Cardiac fibroblast (primary cell): ENCODE results near the gene RPS14.

Experiments
- DNase-seq, 2 donors: peaks; one replicate each; pipeline versions ENCODE4 v3.0.0 to v3.0.0-alpha.2; 2010; ENCODE audit warnings: low read depth in 2 of 2
- H3K4me3 ChIP-seq, 2 donors: replicated peaks in 1 of 2; 1 replicate in 1 of 2; 2 replicates in 1 of 2; pipeline ENCODE4 v1.5.1; 2011; ENCODE audit warnings: low read depth in 2 of 2, low read length in 2 of 2, mild to moderate bottlenecking in 2 of 2, moderate library complexity in 1 of 2
- TF ChIP-seq, protein P1 (sequence below): IDR thresholded peaks from one replicate; pipeline ENCODE4 v1.5.1; 2011; ENCODE audit warnings: low read depth, mild to moderate bottlenecking, low read length, inconsistent platforms

RPS14 gene

DNA sequence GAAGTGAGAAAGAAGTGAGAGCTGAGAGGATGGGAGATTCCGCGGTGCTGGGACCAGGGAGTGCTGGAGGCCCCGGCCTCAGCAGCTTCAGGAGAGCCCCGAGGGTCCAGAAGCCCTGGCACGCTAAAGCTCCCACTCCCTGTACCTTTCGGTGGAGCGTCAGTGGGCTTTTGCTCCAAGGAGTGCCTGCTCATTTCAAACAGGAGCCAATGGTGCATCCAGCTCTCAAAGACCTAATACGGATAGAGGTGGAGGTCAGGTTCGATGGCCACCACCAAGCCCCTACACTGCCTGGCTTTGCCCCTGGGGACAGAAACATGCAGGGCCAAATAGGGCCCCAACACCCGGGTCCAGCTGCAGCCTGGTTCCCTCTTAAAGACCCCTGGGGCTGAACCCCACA lies 45.0 kb downstream of the RPS14 start:
- no peak for DNase-seq

DNA sequence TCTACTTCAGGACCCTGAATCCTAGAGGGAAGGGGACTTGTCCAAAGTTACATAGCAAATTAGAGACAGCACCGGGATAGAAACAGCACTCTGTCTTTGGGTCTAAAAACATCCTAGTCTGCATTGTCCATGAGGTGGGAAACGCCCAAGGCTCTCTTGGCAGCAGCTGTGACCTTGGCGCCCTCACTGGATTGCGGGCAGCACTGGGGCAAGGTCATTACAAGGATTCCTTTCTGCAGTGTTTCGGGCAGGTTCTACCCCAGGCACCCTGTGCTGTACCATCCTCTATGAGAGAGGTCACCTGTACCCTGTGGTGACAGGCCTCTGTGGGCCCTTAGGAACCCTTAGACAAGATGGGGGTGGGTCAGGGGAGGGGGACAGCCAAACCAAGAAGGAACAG lies 45.4 kb downstream of the RPS14 start:
- no peak overlapping the region for H3K4me3 ChIP-seq
- TF ChIP-seq, protein P1, sequence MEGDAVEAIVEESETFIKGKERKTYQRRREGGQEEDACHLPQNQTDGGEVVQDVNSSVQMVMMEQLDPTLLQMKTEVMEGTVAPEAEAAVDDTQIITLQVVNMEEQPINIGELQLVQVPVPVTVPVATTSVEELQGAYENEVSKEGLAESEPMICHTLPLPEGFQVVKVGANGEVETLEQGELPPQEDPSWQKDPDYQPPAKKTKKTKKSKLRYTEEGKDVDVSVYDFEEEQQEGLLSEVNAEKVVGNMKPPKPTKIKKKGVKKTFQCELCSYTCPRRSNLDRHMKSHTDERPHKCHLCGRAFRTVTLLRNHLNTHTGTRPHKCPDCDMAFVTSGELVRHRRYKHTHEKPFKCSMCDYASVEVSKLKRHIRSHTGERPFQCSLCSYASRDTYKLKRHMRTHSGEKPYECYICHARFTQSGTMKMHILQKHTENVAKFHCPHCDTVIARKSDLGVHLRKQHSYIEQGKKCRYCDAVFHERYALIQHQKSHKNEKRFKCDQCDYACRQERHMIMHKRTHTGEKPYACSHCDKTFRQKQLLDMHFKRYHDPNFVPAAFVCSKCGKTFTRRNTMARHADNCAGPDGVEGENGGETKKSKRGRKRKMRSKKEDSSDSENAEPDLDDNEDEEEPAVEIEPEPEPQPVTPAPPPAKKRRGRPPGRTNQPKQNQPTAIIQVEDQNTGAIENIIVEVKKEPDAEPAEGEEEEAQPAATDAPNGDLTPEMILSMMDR = no peak
- no peak for DNase-seq

More for the DNA sequence above, 45.0 kb downstream of the RPS14 start:
- TF ChIP-seq, protein P1 = no peak
- no peak overlapping the region for H3K4me3 ChIP-seq

DNA sequence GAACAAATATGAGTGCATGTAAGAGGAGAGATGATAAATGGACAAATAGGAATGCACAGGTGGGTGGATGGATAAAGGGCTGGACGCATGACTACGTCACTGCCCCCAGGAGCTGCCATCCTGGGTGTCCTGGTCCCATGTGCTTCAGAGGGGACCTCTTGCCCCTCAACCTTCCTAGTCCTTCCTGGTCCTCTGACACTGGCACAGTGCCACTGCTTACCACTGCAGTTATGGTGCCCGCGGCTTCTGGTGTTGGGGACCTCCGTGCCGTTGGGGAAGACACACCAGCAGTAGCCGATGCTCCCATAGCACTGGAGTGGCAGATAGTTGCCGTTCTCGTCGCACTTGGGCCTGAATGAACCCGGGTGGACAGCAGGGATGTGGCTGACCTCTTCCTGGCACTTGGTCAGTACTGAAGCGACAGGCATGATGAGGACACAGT lies 46.6 kb downstream of the RPS14 start:
- no peak for DNase-seq
- H3K4me3 ChIP-seq = no peak overlapping the region
- TF ChIP-seq, protein P1 = no peak

DNA sequence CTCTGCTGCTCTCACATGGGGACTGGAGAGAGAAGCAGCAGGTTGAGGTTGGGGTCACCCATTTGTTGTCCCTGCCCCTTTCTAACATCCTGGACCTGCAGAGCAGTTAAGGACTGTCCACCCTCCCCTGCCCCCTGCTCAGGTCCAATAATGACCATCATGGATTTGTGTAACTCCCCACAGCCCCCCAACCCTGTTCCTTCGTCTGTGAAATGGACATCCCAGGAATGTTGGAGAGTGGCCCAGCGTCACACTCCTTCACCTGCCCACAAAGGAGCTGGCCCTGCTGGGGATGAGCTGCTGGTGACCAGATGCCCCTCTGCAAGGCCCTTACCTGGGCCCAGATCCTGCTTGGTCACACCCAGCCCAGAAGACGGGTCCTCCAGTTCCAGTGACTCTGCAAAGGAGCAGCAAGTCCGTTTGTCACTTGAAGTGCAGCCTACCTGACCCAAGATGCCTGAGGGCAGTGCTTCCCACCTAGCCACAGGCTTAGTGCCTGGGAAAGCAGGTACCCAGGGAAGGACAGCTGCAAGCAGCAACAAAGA lies 47.2 kb downstream of the RPS14 start:
- H3K4me3 ChIP-seq = no peak overlapping the region
- no peak for DNase-seq
- TF ChIP-seq, protein P1 = no peak

DNA sequence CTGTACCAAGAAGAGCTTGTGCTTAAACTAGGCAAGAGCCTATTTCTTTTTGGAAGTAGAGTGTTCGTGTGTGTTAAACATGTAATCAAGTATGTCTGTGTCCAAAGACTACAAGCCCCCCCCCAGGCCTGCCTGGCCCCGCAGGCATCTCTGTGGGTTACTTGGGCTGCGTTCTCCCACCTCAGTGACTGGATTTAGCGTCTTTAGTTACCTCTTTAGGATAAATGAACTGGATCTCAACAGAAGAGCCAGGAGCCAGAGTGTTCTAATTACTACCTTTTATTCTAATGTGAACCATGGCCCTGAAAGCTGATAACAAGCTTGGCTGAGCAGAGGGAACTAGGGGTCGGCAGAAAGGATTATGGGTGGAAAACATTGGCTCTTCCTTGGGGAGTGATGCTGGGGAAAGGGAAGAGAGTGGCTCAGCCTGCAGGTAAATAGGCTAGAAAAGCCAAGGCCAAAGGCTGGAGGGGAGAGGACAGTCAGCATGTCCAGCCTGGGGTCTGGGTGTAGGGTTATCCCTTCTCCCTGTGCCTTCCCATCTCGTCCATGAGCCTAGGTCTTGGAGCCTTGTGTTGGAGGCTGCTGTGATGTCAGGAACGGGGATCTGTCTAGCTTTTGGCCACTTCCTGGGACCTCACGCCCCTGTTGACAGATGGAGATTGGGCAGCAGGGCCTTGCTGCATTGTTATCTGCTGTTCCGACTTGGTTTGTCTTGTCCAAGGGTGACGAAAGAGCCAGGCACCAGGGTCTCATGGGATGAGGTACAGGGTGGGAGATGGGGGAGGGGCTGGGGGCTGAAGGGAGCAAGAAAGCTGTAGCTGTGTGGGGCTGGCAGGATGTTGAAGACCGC lies 47.9 kb downstream of the RPS14 start:
- no peak overlapping the region for H3K4me3 ChIP-seq
- no peak for DNase-seq
- TF ChIP-seq, protein P1 = no peak

DNA sequence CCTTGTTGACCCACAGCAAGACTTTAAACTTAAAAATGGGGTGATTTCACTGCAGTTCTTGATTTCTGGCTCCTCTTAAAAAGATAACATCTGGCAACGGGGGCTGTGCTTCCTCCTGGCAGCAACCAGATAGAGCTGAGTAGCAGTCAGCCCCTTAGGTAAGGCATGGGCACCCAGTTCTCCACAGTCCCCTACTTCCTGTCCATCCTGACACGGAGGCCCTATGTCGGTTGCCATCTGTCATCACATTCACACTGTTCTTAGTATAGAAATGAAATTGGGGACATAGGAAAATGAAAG lies 48.5 kb downstream of the RPS14 start:
- no peak overlapping the region for H3K4me3 ChIP-seq
- TF ChIP-seq, protein P1 = no peak
- DNase-seq = no peak
